ENCODE data around the gene RAI1. TPM values are rescaled to one million over a fixed set of nuclear protein-coding genes. Genes with fewer than 3 reads are reported as not detected.
"Not testable (repeated sequence)": the region's sequence is repeated elsewhere in the genome, so short reads cannot be mapped to it uniquely, and the experiment has no call there.

The RAI1 gene
- total RNA-seq, 1 donor from 2014 or later: 46.2 TPM

- peaks cover 16% of the 10 kb centered on the region for H3K4me1 Mint-ChIP-seq (ENCODE audit: unreplicated experiment)
- H3K4me3 Mint-ChIP-seq (ENCODE audit: unreplicated experiment): no peak overlapping the region
- peak overlapping the region; percentile 36 for H3K27ac Mint-ChIP-seq (ENCODE audit: unreplicated experiment)
- no peak for DNase-seq (ENCODE audit: low spot score)
- TF ChIP-seq CTCF (IDR thresholded peaks at IDR 0.05; ENCODE audit: unreplicated experiment): no peak
- peaks cover 20% of the 10 kb centered on the region for H3K36me3 Mint-ChIP-seq (ENCODE audit: low read depth, unreplicated experiment)
- peaks cover 34% of the 10 kb centered on the region for H3K27me3 Mint-ChIP-seq (ENCODE audit: unreplicated experiment)
- no peaks in the 10 kb centered on the region for H3K9me3 Mint-ChIP-seq (ENCODE audit: unreplicated experiment)
Observed at GRCh38 chr17:17807440-17807839, 126.2 kb downstream of the RAI1 start.

GRCh38 chr17:17808200-17808599 lies 126.9 kb downstream of the RAI1 start:
- Mint-ChIP-seq H3K4me1 (ENCODE audit: unreplicated experiment) (peaks cover 16% of the 10 kb centered on the region), H3K27me3 (ENCODE audit: unreplicated experiment) (peaks cover 34% of the 10 kb centered on the region), H3K36me3 (ENCODE audit: low read depth, unreplicated experiment) (peaks cover 20% of the 10 kb centered on the region)
- H3K27ac Mint-ChIP-seq (ENCODE audit: unreplicated experiment); H3K4me3 Mint-ChIP-seq (ENCODE audit: unreplicated experiment); DNase-seq (ENCODE audit: low spot score); H3K9me3 Mint-ChIP-seq (ENCODE audit: unreplicated experiment): not testable (repeated sequence)

GRCh38 chr17:17808706-17809432 lies 127.6 kb downstream of the RAI1 start:
- Mint-ChIP-seq H3K9me3 (ENCODE audit: unreplicated experiment) (no peaks in the 10 kb centered on the region), H3K4me3 (ENCODE audit: unreplicated experiment) (peak overlapping the region; percentile 63), H3K36me3 (ENCODE audit: low read depth, unreplicated experiment) (peaks cover 17% of the 10 kb centered on the region), H3K27me3 (ENCODE audit: unreplicated experiment) (peaks cover 34% of the 10 kb centered on the region), H3K4me1 (ENCODE audit: unreplicated experiment) (peaks cover 16% of the 10 kb centered on the region), H3K27ac (ENCODE audit: unreplicated experiment) (peak overlapping the region; percentile 27)
- TF ChIP-seq CTCF (IDR thresholded peaks at IDR 0.05; ENCODE audit: unreplicated experiment): no peak
- DNase-seq (ENCODE audit: low spot score): no peak

- no peak overlapping the region for H3K27ac Mint-ChIP-seq (ENCODE audit: unreplicated experiment)
- H3K36me3 Mint-ChIP-seq (ENCODE audit: low read depth, unreplicated experiment): peaks cover 11% of the 10 kb centered on the region
- H3K9me3 Mint-ChIP-seq (ENCODE audit: unreplicated experiment): no peaks in the 10 kb centered on the region
- DNase-seq (ENCODE audit: low spot score): no peak
- H3K27me3 Mint-ChIP-seq (ENCODE audit: unreplicated experiment): peaks cover 35% of the 10 kb centered on the region
- no peak for TF ChIP-seq CTCF (IDR thresholded peaks at IDR 0.05; ENCODE audit: unreplicated experiment)
- peaks cover 16% of the 10 kb centered on the region for H3K4me1 Mint-ChIP-seq (ENCODE audit: unreplicated experiment)
- H3K4me3 Mint-ChIP-seq (ENCODE audit: unreplicated experiment): no peak overlapping the region
Observed at GRCh38 chr17:17809531-17810083, 128.3 kb downstream of the RAI1 start.

GRCh38 chr17:17810084-17810894 lies 129.0 kb downstream of the RAI1 start:
- Mint-ChIP-seq H3K27me3 (ENCODE audit: unreplicated experiment) (peaks cover 36% of the 10 kb centered on the region), H3K9me3 (ENCODE audit: unreplicated experiment) (no peaks in the 10 kb centered on the region), H3K4me1 (ENCODE audit: unreplicated experiment) (peaks cover 16% of the 10 kb centered on the region), H3K4me3 (ENCODE audit: unreplicated experiment) (no peak overlapping the region), H3K36me3 (ENCODE audit: low read depth, unreplicated experiment) (peaks cover 11% of the 10 kb centered on the region), H3K27ac (ENCODE audit: unreplicated experiment) (peak overlapping the region; percentile 36)
- no peak for TF ChIP-seq CTCF (IDR thresholded peaks at IDR 0.05; ENCODE audit: unreplicated experiment)
- DNase-seq (ENCODE audit: low spot score): peak; percentile 79

All from endothelial cell (in vitro differentiated cells).